ENCODE results near the gene SLC11A2.

DNA sequence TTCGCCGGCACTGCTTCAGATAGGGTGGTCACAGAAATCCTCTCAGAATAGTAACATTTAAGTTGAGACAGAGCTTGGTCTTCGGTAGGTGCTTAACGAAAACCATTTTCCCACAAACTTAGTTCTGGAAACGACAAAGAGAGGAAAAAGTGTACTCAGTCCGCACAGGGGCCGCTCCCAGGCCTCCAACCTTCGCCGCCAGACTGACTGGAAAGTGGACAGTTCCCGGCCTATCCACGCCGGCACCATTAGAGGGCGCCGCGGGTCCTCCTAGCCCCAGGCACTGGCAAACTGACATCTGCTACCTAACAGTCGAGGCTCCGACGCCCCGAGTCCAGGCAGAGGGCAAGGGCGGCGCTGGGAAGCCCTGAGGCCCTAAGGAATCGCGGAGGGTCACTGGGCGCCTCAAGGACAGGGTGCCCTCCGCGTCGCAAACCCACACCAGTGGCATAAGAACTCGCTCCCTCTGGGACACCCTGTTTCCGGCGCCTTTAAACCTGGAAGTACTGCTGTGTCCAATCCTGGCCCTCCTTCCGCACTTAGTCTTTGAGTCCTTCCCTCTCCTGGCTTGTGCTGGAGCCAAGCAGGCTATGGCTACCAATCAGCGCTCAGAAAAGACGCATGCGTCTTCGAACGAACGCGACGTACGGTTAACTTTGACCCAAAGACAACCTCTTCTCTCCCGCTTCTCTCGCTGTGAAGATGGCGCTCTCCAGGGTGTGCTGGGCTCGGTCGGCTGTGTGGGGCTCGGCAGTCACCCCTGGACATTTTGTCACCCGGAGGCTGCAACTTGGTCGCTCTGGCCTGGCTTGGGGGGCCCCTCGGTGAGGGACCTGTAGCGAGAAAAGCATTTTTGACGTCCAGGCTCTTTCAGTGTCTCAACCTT lies 21.7 kb upstream of the SLC11A2 start, which contains the start of gene LETMD1:
- TF ChIP-seq POLR2A (IDR thresholded peaks at IDR 0.05; ENCODE audit: extremely low read depth, insufficient read length) (peak; percentile 87), MYC (IDR thresholded peaks at IDR 0.05; ENCODE audit: low read depth, low read length) (peak; percentile 82)
- TF ChIP-seq, protein P1, sequence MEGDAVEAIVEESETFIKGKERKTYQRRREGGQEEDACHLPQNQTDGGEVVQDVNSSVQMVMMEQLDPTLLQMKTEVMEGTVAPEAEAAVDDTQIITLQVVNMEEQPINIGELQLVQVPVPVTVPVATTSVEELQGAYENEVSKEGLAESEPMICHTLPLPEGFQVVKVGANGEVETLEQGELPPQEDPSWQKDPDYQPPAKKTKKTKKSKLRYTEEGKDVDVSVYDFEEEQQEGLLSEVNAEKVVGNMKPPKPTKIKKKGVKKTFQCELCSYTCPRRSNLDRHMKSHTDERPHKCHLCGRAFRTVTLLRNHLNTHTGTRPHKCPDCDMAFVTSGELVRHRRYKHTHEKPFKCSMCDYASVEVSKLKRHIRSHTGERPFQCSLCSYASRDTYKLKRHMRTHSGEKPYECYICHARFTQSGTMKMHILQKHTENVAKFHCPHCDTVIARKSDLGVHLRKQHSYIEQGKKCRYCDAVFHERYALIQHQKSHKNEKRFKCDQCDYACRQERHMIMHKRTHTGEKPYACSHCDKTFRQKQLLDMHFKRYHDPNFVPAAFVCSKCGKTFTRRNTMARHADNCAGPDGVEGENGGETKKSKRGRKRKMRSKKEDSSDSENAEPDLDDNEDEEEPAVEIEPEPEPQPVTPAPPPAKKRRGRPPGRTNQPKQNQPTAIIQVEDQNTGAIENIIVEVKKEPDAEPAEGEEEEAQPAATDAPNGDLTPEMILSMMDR (IDR thresholded peaks at IDR 0.05; ENCODE audit: low read depth, low read length) = peak; percentile 88
- TF ChIP-seq, protein P2, sequence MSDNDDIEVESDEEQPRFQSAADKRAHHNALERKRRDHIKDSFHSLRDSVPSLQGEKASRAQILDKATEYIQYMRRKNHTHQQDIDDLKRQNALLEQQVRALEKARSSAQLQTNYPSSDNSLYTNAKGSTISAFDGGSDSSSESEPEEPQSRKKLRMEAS (IDR thresholded peaks at IDR 0.05; ENCODE audit: low read depth, low read length) = peak; percentile 84
